ENCODE measurements around the gene ZNF496.
A peak's percentile ranks its signal among the peaks of the same experiment; 100 is the strongest.
"Not testable (repeated sequence)": the region's sequence is repeated elsewhere in the genome, so short reads cannot be mapped to it uniquely, and the experiment has no call there.

The ZNF496 gene

GRCh38 chr1:247359559-247359958, 27.9 kb upstream of the ZNF496 start:
- no peak for DNase-seq (ENCODE audit: low read depth in 3 of 3)

- DNase-seq (ENCODE audit: low read depth in 3 of 3) = no peak
These were observed 27.3 kb upstream of the ZNF496 start for GRCh38 chr1:247358920-247359319.

DNA sequence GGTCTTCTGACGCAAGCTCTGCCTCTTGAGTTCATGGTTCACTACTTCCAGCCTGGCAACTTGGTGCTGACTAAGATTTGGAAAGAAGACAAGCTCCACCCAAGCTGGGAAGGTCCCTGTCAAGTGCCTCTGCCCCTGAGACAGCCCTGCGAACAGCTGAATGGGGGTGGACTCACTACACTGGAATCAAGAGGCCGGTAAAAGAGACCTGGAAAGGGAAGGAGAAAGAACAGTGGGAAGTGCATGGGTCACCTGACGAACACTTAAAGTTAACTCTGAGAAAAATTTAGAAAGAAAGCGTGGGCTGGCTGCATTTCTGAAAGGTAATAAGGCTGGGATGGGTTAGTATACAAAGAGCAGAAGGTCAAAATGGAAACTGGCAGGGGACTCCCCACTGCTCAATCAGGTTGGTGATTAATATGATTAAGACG, 26.1 kb upstream of the ZNF496 start:
- DNase-seq (ENCODE audit: low read depth in 3 of 3) = no peak

- no peak for DNase-seq (ENCODE audit: low read depth in 3 of 3)
These were observed 25.5 kb upstream of the ZNF496 start for GRCh38 chr1:247357052-247357780.

DNA sequence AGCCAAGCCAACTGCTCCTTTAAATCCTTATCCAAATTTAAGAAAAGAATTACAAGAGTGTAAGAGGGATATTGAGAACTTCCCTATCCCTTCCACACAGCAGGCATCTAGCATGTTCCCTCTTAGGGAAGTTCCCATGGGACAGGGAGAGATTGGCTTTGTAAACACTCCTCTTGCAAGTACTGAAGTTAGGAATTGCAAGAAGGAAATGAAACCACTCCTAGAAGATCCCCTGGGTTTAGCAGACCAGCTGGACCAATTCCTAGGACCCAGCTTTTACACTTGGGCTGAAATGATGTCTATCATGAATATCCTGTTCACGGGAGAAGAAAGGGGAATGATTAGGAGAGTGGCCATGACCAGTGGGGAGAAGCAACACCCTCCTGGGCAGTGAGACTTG, 23.5 kb upstream of the ZNF496 start:
- DNase-seq (ENCODE audit: low read depth in 3 of 3) = not testable (repeated sequence)

- no peak for DNase-seq (ENCODE audit: low read depth in 3 of 3)
These were observed 20.5 kb upstream of the ZNF496 start for GRCh38 chr1:247352175-247352574.

GRCh38 chr1:247350587-247350986, 18.9 kb upstream of the ZNF496 start:
- no peak for DNase-seq (ENCODE audit: low read depth in 3 of 3)

- no peak for DNase-seq (ENCODE audit: low read depth in 3 of 3)
These were observed 16.0 kb upstream of the ZNF496 start for GRCh38 chr1:247347477-247348222.

DNA sequence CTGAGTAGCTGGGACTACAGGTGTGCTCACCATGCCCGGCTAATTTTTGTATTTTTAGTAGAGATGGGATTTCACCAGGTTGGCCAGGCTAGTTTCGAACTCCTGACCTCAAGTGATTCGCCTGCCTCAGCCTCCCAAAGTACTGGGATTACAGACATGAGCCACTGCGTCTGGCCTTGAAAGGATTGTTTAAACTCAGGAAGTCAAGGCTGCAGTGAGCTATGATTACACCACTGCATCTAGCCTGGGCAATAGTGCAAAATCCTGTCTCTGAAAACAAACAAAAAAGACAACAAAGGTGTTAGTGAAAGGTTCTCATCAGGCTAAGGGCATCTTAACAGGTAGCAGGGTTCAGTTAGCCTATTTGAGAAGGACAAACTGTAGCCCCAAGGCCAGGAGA, 14.2 kb upstream of the ZNF496 start:
- no peak for DNase-seq (ENCODE audit: low read depth in 3 of 3)

DNA sequence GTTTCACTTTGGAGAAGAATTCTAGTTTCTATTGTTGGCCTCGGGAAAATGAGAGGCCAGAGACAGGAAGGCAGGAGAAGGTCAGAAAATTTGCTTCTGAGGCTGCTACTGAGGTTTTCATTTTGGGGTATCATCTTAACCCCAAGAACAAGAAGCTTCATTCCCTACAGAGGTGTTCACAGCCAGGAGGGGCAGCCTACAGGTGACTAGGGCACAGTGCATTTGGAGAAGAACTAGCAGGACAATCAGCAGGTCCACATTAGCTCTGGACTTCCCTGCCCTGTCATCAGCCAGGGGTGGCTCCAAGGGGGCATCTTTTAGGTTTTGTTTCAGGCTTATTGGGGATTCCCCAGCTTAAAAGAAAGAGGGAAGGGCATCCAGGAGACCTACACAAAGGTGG, 12.1 kb upstream of the ZNF496 start:
- DNase-seq (ENCODE audit: low read depth in 3 of 3) = no peak

DNA sequence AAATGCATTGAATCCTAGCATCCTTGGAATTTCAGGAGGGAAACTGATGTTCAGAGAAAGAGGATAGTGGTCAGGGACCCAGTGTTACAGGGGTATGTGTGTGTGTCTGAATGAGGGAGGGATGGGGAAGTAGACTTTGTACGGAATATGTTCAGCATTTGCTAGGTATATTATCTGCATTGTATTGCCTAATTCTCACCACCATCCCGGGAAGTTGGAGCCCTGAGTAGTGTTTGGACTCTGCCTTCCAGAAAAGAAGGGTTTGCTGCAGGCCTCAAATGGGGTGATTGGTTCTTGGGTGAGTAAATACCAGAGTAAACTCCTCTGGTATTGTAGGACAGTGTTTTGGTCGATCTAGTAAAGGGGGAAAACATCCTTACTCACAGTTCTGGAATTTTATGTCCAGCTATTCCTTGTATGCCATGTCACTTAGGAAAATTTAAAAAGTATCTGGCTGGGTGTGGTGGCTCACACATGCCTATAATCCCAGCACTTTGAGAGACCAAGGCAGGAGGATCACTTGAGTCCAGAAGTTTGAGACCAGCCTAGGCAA, 7.1 kb upstream of the ZNF496 start:
- DNase-seq (ENCODE audit: low read depth in 3 of 3) = no peak

DNA sequence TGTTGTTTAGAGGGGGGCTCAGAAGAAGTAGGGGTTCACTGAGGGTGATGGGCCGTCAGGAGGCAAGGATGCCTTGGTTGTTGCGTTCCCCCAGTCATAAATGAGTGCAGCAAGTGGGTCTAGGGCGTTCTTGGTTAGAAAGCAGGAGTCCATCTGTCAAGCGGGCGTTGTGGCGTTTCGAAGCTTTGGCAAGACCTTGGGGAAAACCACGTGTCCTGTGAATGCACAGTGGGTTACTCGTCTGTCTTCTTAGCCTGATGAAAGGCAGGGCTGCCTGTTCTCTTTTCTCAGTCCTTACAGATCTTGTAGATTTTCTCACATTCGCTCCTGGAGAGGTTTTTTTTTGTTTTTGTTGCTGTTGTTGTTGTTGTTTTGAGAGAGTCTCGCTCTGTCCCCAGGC, 6.3 kb upstream of the ZNF496 start:
- no peak for DNase-seq (ENCODE audit: low read depth in 3 of 3)

GRCh38 chr1:247337250-247337746, 5.6 kb upstream of the ZNF496 start:
- no peak for DNase-seq (ENCODE audit: low read depth in 3 of 3)

DNA sequence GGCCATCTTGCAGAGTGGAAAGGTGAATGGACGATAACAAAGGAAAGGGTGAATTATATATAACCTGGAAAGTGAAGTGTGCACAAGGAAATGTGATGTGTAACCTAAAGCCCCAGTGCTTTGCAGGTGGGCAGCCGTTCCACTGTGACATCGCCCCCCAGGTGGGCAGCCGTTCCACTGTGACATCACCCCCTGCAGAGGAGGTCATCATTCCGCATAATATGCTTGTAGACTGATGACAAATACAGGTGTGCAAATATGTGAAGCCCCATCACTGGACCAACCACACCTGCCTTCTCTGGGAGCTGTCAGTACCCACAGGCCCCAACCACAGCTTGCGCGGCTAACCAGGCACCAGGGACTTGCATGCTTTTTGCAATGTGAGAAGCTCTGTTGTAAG, 4.7 kb upstream of the ZNF496 start:
- DNase-seq (ENCODE audit: low read depth in 3 of 3) = no peak

- no peak for DNase-seq (ENCODE audit: low read depth in 3 of 3)
These were observed 4.2 kb upstream of the ZNF496 start for GRCh38 chr1:247335882-247336281.

- no peak for DNase-seq (ENCODE audit: low read depth in 3 of 3)
These were observed 2.9 kb upstream of the ZNF496 start for GRCh38 chr1:247334378-247335133.

DNA sequence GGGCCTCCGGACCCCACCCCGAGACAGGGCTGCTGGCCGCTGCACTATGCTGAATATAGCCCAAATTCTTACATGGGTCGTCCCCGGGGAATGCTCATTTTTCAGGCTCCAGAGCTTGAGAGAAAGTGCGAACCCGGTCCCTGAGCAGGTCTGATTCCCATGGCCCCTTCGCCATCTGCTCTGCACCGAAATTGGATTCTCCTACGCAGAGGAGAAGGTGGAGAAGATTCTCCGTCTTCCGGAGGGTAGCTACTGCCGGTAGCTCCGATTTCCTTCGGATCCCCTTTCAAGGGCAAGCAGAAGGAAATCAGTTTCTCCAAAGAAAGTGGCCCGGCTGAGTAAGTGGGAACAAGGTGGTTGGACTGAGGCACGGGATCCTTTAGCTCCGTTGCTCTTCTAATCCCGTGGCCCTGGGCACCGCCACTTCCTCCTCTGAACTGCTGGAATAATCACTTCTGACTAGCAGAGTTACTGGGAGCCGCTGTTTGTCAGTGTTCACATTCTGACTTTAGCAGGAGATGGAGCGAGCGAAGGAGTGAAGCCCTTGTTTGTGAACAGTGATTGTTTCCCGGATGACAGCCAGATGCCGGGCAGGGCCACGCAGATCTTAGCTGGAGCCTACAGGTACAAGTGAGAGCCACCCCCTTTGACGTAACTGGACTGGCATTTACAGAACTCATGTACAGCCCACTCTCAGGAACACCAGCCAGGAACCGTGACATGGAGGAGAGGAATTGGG, 1.1 kb upstream of the ZNF496 start:
- no peak for DNase-seq (ENCODE audit: low read depth in 3 of 3)

- peak in 2 of 3 experiments; percentile 35 to 47 for DNase-seq (ENCODE audit: low read depth in 3 of 3)
These were observed 552 bp upstream of the ZNF496 start for GRCh38 chr1:247332215-247332622.

- DNase-seq (ENCODE audit: low read depth in 3 of 3) = peak; percentile 53 to 61 (median 53)
These were observed 519 bp downstream of the ZNF496 start for GRCh38 chr1:247331172-247331524.

- no peak for DNase-seq (ENCODE audit: low read depth in 3 of 3)
These were observed 1.0 kb downstream of the ZNF496 start for GRCh38 chr1:247330548-247331171.

GRCh38 chr1:247329097-247329617, 2.5 kb downstream of the ZNF496 start:
- DNase-seq (ENCODE audit: low read depth in 3 of 3) = no peak
